GM12892 (cell line): Measurements from ENCODE around the gene TOM1L2.

ENCODE experiments used
- POLR2A ChIP-seq: IDR thresholded peaks from 2 replicates; pipeline ENCODE4 v1.6.1; 2011; ENCODE audit warnings: low read depth, low read length, control low read depth
- POLR2AphosphoS5 ChIP-seq: IDR thresholded peaks from 2 replicates; pipeline ENCODE4 v1.6.1; 2011; ENCODE audit warnings: low read depth, low read length, control low read depth
- TAF1 ChIP-seq: IDR thresholded peaks from 2 replicates; pipeline ENCODE4 v1.6.1; 2011; ENCODE audit warnings: low read depth, mild to moderate bottlenecking, control low read depth, low read length, borderline replicate concordance

- TF ChIP-seq POLR2A (no peak), POLR2AphosphoS5 (no peak), TAF1 (no peak)
Observed at GRCh38 chr17:17800504-17801021, 171.6 kb downstream of the TOM1L2 start.
